Aorta (tissue), 5 donors: ENCODE measurements around the gene TTC33. TPM values are rescaled to one million over a fixed set of nuclear protein-coding genes. Genes with fewer than 3 reads are reported as not detected.
"Not testable (repeated sequence)": the region's sequence is repeated elsewhere in the genome, so short reads cannot be mapped to it uniquely, and the experiment has no call there.

Source experiments
- ATAC-seq: fragments of 200-7000 bp; cut with Tn5 transposase; one replicate; pipeline ENCODE4 v1.9.1; 2022; ENCODE audit warnings: moderate library complexity; ENCODE audit not compliant: low FRiP score
- DNase-seq, 2 donors: peaks; one replicate each; pipeline ENCODE4 v3.0.0-alpha.2; 2020
- H3K27ac ChIP-seq, 2 donors: one replicate each; pipeline ENCODE4 v1.5.1; 2013; ENCODE audit warnings: low read length in 2 of 2, mild to moderate bottlenecking in 2 of 2, moderate library complexity in 2 of 2, control low read depth in 1 of 2, inconsistent platforms in 1 of 2, low read depth in 1 of 2
- H3K27me3 ChIP-seq, 2 donors: one replicate each; pipeline ENCODE4 v1.6.1; 2013; ENCODE audit warnings: control low read depth in 1 of 2, low read length in 1 of 2, mild to moderate bottlenecking in 1 of 2, moderate library complexity in 1 of 2; ENCODE audit not compliant: insufficient read depth in 2 of 2, control insufficient read depth in 1 of 2
- H3K36me3 ChIP-seq, 2 donors: one replicate each; pipeline ENCODE4 v1.6.1; 2013; ENCODE audit warnings: control low read depth in 1 of 2, low read length in 1 of 2, mild to moderate bottlenecking in 1 of 2; ENCODE audit not compliant: insufficient read depth in 2 of 2, control insufficient read depth in 1 of 2
- H3K4me1 ChIP-seq, 2 donors: one replicate each; pipeline ENCODE4 v1.6.1; 2013; ENCODE audit warnings: low read length in 2 of 2, control low read depth in 1 of 2, mild to moderate bottlenecking in 1 of 2, moderate library complexity in 1 of 2; ENCODE audit not compliant: insufficient read depth in 2 of 2, control insufficient read depth in 1 of 2
- H3K4me3 ChIP-seq, 2 donors: one replicate each; pipeline ENCODE4 v1.5.1; 2013; ENCODE audit warnings: low read length in 2 of 2, control low read depth in 1 of 2, mild to moderate bottlenecking in 1 of 2
- H3K9me3 ChIP-seq: one replicate; pipeline ENCODE4 v1.6.1; 2013; ENCODE audit warnings: mild to moderate bottlenecking, low read length; ENCODE audit not compliant: control insufficient read depth
- WGBS, 2 donors: extraction: QIAGEN DNeasy Blood & Tissue Kit; methylation state at CpG; one replicate each; pipeline ENCODE4 v1.1.7; 2013; 5-methylcytosine and 5-hydroxymethylcytosine counted together
- intact Hi-C, 2 donors: fragments of 100-400 bp; cut with DNase I; formaldehyde crosslinking; loops; one replicate each; pipeline versions ENCODE4 v1.14.2 to v1.15.0; 2022
- polyA plus RNA-seq, 2 donors: library from polyadenylated mRNA; stranded (reverse); fragments of 200-250 nt; gene quantifications; one replicate each; pipeline ENCODE4 v1.2.3, GENCODE V29; 2013
- total RNA-seq, 2 donors: library from RNA; stranded (reverse); fragmentation: NEBNext Ultra II Directional; extraction: Animal tissue kit (Norgen Biotek cat#: 25700); gene quantifications; one replicate each; pipeline ENCODE4 v1.2.1, GENCODE V29; 2021
- donor health status: healthy with polysubstance abuse.
- donor health status: Bipolar disorder and iron deficiency.
- donor health status: DM: no; HTN: no; CAD: no.
- donor health status: DM: no; HTN: no; CAD: no.
- donor health status: DM: yes; HTN: yes; CAD: no.

The TTC33 gene
- total and polyA plus RNA-seq, 4 donors: 11.9 to 19.4 (median 15.8) TPM

GRCh38 chr5:40794877-40795276 is 39.1 kb upstream of the TTC33 start:
- H3K4me1 ChIP-seq, intact Hi-C loops, H3K4me3 ChIP-seq, ATAC-seq, H3K27ac ChIP-seq, H3K36me3 ChIP-seq, H3K9me3 ChIP-seq, DNase-seq, H3K27me3 ChIP-seq: not testable (repeated sequence)
- WGBS, 2 donors: 91 to 93% methylated on average over 3 of the region's 3 CpGs

GRCh38 chr5:40794340-40794739 is 38.6 kb upstream of the TTC33 start:
- H3K4me3 ChIP-seq, ATAC-seq, H3K4me1 ChIP-seq, H3K36me3 ChIP-seq, H3K9me3 ChIP-seq, H3K27ac ChIP-seq, DNase-seq, H3K27me3 ChIP-seq, intact Hi-C loops: not testable (repeated sequence)

- H3K36me3 ChIP-seq, H3K4me3 ChIP-seq, H3K27me3 ChIP-seq, H3K27ac ChIP-seq, intact Hi-C loops, H3K4me1 ChIP-seq, DNase-seq, H3K9me3 ChIP-seq, ATAC-seq: not testable (repeated sequence)
- 90 to 92% methylated on average over 10 of the region's 10 CpGs for WGBS, 2 donors
Observed at GRCh38 chr5:40792691-40793090, 36.9 kb upstream of the TTC33 start.

- H3K4me1 ChIP-seq: peaks cover 2 to 3% of the 10 kb centered on the region in 2 donors
- H3K27ac ChIP-seq: no peak overlapping the region
- WGBS, 2 donors: 40 to 49% methylated on average over 3 of the region's 3 CpGs
- DNase-seq (no peak), ATAC-seq (no peak)
- H3K9me3 ChIP-seq: no peaks in the 10 kb centered on the region
- H3K36me3 ChIP-seq: no peaks in the 10 kb centered on the region
- H3K27me3 ChIP-seq: no peaks in the 10 kb centered on the region
- intact Hi-C loops: no loop called here
- no peak overlapping the region for H3K4me3 ChIP-seq
Observed at GRCh38 chr5:40791715-40792139, 36.0 kb upstream of the TTC33 start.

GRCh38 chr5:40790947-40791593 is 35.3 kb upstream of the TTC33 start:
- intact Hi-C loops: no loop called here

GRCh38 chr5:40788941-40789340 is 33.2 kb upstream of the TTC33 start:
- intact Hi-C loops, DNase-seq, H3K4me3 ChIP-seq, ATAC-seq, H3K27ac ChIP-seq, H3K27me3 ChIP-seq, H3K36me3 ChIP-seq, H3K4me1 ChIP-seq, H3K9me3 ChIP-seq: not testable (repeated sequence)
- 97% methylated on average over 5 of the region's 5 CpGs for WGBS, 2 donors

More at GRCh38 chr5:40790947-40791593, 35.3 kb upstream of the TTC33 start:
- no peak for ATAC-seq
- H3K4me3 ChIP-seq: no peak overlapping the region
- no peaks in the 10 kb centered on the region for H3K9me3 ChIP-seq
- peaks cover 2 to 3% of the 10 kb centered on the region in 2 donors for H3K4me1 ChIP-seq
- no peak overlapping the region for H3K27ac ChIP-seq
- no peak for DNase-seq
- H3K27me3 ChIP-seq: no peaks in the 10 kb centered on the region
- 35 to 40% methylated on average over 3 of the region's 3 CpGs for WGBS, 2 donors
- no peaks in the 10 kb centered on the region for H3K36me3 ChIP-seq

- no peaks in the 10 kb centered on the region for H3K27me3 ChIP-seq
- DNase-seq (no peak), ATAC-seq (no peak)
- intact Hi-C loops: no loop called here
- H3K9me3 ChIP-seq: no peaks in the 10 kb centered on the region
- H3K4me1 ChIP-seq: peaks cover 2 to 3% of the 10 kb centered on the region in 2 donors
- no peak overlapping the region for H3K27ac ChIP-seq
- no peaks in the 10 kb centered on the region for H3K36me3 ChIP-seq
- no peak overlapping the region for H3K4me3 ChIP-seq
- WGBS, 2 donors: 99 to 100% methylated on average over 1 of the region's 1 CpG
Observed at GRCh38 chr5:40787986-40788385, 32.2 kb upstream of the TTC33 start.

- H3K27me3 ChIP-seq, H3K4me1 ChIP-seq, ATAC-seq, DNase-seq, H3K36me3 ChIP-seq, intact Hi-C loops, H3K4me3 ChIP-seq, H3K27ac ChIP-seq, H3K9me3 ChIP-seq: not testable (repeated sequence)
- 98 to 100% methylated on average over 3 of the region's 3 CpGs for WGBS, 2 donors
Observed at GRCh38 chr5:40786664-40787063, 30.9 kb upstream of the TTC33 start.

- Histone ChIP-seq H3K4me1 (peaks cover 0 to 2% of the 10 kb centered on the region in 2 donors), H3K27me3 (no peaks in the 10 kb centered on the region), H3K27ac (no peak overlapping the region), H3K36me3 (no peaks in the 10 kb centered on the region), H3K4me3 (no peak overlapping the region), H3K9me3 (no peaks in the 10 kb centered on the region)
- no peak for DNase-seq
- no peak for ATAC-seq
- 59 to 79% methylated on average over 1 of the region's 1 CpG for WGBS, 2 donors
- intact Hi-C loops: no loop called here
Observed at GRCh38 chr5:40784916-40785315, 29.2 kb upstream of the TTC33 start.
